GM12892 (cell line): ENCODE data around the gene IGFBP5.

ENCODE experiments used
- POLR2A ChIP-seq: IDR thresholded peaks from 2 replicates; pipeline ENCODE4 v1.6.1; 2011; ENCODE audit warnings: low read depth, low read length, control low read depth
- POLR2AphosphoS5 ChIP-seq: IDR thresholded peaks from 2 replicates; pipeline ENCODE4 v1.6.1; 2011; ENCODE audit warnings: low read depth, low read length, control low read depth
- TAF1 ChIP-seq: IDR thresholded peaks from 2 replicates; pipeline ENCODE4 v1.6.1; 2011; ENCODE audit warnings: low read depth, mild to moderate bottlenecking, control low read depth, low read length, borderline replicate concordance

- TF ChIP-seq POLR2A = no peak
- TF ChIP-seq POLR2AphosphoS5 = no peak
- no peak for TF ChIP-seq TAF1
These were observed 16.0 kb upstream of the IGFBP5 start for GRCh38 chr2:216711348-216711747.
